Measurements from ENCODE around the gene ATAD2B.

The ATAD2B gene

GRCh38 chr2:23839919-23840578 lies 86.9 kb downstream of the ATAD2B start:
- no peak overlapping the region for H2BK120ac ChIP-seq (ENCODE audit: low read depth, low read length)

GRCh38 chr2:23838996-23839395 lies 87.9 kb downstream of the ATAD2B start:
- no peak for DNase-seq (ENCODE audit: low spot score)
- Histone ChIP-seq H3K27ac (replicated peaks; ENCODE audit: low read length) (no peak overlapping the region), H2BK15ac (ENCODE audit: low read length) (no peak overlapping the region), H3K4me3 (ENCODE audit: low read length in 2 of 2) (no peak overlapping the region), H3K4ac (ENCODE audit: low read length) (no peak overlapping the region), H3K79me1 (ENCODE audit: low read depth, low read length) (peaks cover 6% of the 10 kb centered on the region), H3K4me1 (ENCODE audit: control insufficient read depth in 2 of 2, insufficient read depth in 1 of 2, low read depth in 1 of 2, low read length in 2 of 2) (no peaks in the 10 kb centered on the region), H2BK120ac (ENCODE audit: low read depth, low read length) (no peak overlapping the region), H2AK5ac (ENCODE audit: low read depth, low read length) (no peak overlapping the region), H2BK5ac (ENCODE audit: low read length) (no peak overlapping the region), H3K9me3 (replicated peaks in 1 of 2; ENCODE audit: control insufficient read depth in 2 of 2, insufficient read depth in 1 of 2, low read depth in 1 of 2, low read length in 2 of 2) (peaks cover 11 to 46% of the 10 kb centered on the region in 2 donors), H3K23ac (ENCODE audit: low read depth, low read length, poor library complexity) (no peak overlapping the region), H3K14ac (ENCODE audit: low read length) (no peak overlapping the region), H2BK12ac (ENCODE audit: low read length) (no peak overlapping the region), H3K36me3 (replicated peaks in 1 of 2; ENCODE audit: control insufficient read depth in 2 of 2, insufficient read depth in 2 of 2, low read length in 2 of 2) (peaks cover 11 to 31% of the 10 kb centered on the region in 2 donors), H3K4me2 (ENCODE audit: insufficient read depth, low read length, poor library complexity, severe bottlenecking) (no peak overlapping the region), H3K9ac (ENCODE audit: low read depth, low read length, poor library complexity) (no peak overlapping the region), H4K8ac (ENCODE audit: low read depth, low read length) (no peak overlapping the region), H3K18ac (ENCODE audit: low read length) (no peak overlapping the region), H2AFZ (ENCODE audit: low read length) (no peak overlapping the region), H4K91ac (ENCODE audit: low read depth, low read length, poor library complexity) (no peak overlapping the region), H3K27me3 (ENCODE audit: control insufficient read depth in 3 of 3, insufficient read depth in 3 of 3, low read depth in 1 of 3, low read length in 3 of 3) (no peaks in the 10 kb centered on the region)
- no CpG with 5 or more reads among the region's 1 CpG for WGBS, 2 donors (ENCODE audit: extremely low coverage in 2 of 2, insufficient read length in 2 of 2, insufficient replicate concordance in 1 of 2)

More at GRCh38 chr2:23839919-23840578, 86.9 kb downstream of the ATAD2B start:
- H2AFZ ChIP-seq (ENCODE audit: low read length): no peak overlapping the region
- no peak overlapping the region for H3K4ac ChIP-seq (ENCODE audit: low read length)
- no peak overlapping the region for H2BK12ac ChIP-seq (ENCODE audit: low read length)
- no peak overlapping the region for H3K4me2 ChIP-seq (ENCODE audit: insufficient read depth, low read length, poor library complexity, severe bottlenecking)
- H3K4me1 ChIP-seq (ENCODE audit: control insufficient read depth in 2 of 2, insufficient read depth in 1 of 2, low read depth in 1 of 2, low read length in 2 of 2): no peaks in the 10 kb centered on the region
- no peak overlapping the region for H4K91ac ChIP-seq (ENCODE audit: low read depth, low read length, poor library complexity)
- H3K14ac ChIP-seq (ENCODE audit: low read length): no peak overlapping the region
- no CpG with 5 or more reads among the region's 3 CpGs for whole genome bisulfite sequencing, 2 donors (ENCODE audit: extremely low coverage in 2 of 2, insufficient read length in 2 of 2, insufficient replicate concordance in 1 of 2)
- no peak overlapping the region for H2BK5ac ChIP-seq (ENCODE audit: low read length)
- peaks cover 11 to 52% of the 10 kb centered on the region in 2 donors for H3K9me3 ChIP-seq (replicated peaks in 1 of 2; ENCODE audit: control insufficient read depth in 2 of 2, insufficient read depth in 1 of 2, low read depth in 1 of 2, low read length in 2 of 2)
- H2AK5ac ChIP-seq (ENCODE audit: low read depth, low read length): no peak overlapping the region
- peaks cover 6% of the 10 kb centered on the region for H3K79me1 ChIP-seq (ENCODE audit: low read depth, low read length)
- peaks cover 11 to 31% of the 10 kb centered on the region in 2 donors for H3K36me3 ChIP-seq (replicated peaks in 1 of 2; ENCODE audit: control insufficient read depth in 2 of 2, insufficient read depth in 2 of 2, low read length in 2 of 2)
- no peak overlapping the region for H3K9ac ChIP-seq (ENCODE audit: low read depth, low read length, poor library complexity)
- no peak overlapping the region for H3K27ac ChIP-seq (replicated peaks; ENCODE audit: low read length)
- no peaks in the 10 kb centered on the region for H3K27me3 ChIP-seq (ENCODE audit: control insufficient read depth in 3 of 3, insufficient read depth in 3 of 3, low read depth in 1 of 3, low read length in 3 of 3)
- H3K18ac ChIP-seq (ENCODE audit: low read length): no peak overlapping the region
- no peak overlapping the region for H2BK15ac ChIP-seq (ENCODE audit: low read length)
- no peak for DNase-seq (ENCODE audit: low spot score)
- no peak overlapping the region for H3K23ac ChIP-seq (ENCODE audit: low read depth, low read length, poor library complexity)
- no peak overlapping the region for H4K8ac ChIP-seq (ENCODE audit: low read depth, low read length)
- no peak overlapping the region for H3K4me3 ChIP-seq (ENCODE audit: low read length in 2 of 2)

- no peak overlapping the region for H2BK15ac ChIP-seq (ENCODE audit: low read length)
- peaks cover 6% of the 10 kb centered on the region for H3K79me1 ChIP-seq (ENCODE audit: low read depth, low read length)
- no peak for DNase-seq (ENCODE audit: low spot score)
- peaks cover 11 to 34% of the 10 kb centered on the region in 2 donors for H3K36me3 ChIP-seq (replicated peaks in 1 of 2; ENCODE audit: control insufficient read depth in 2 of 2, insufficient read depth in 2 of 2, low read length in 2 of 2)
- no peak overlapping the region for H3K27ac ChIP-seq (replicated peaks; ENCODE audit: low read length)
- H3K23ac ChIP-seq (ENCODE audit: low read depth, low read length, poor library complexity): no peak overlapping the region
- no peak overlapping the region for H4K8ac ChIP-seq (ENCODE audit: low read depth, low read length)
- no peaks in the 10 kb centered on the region for H3K4me1 ChIP-seq (ENCODE audit: control insufficient read depth in 2 of 2, insufficient read depth in 1 of 2, low read depth in 1 of 2, low read length in 2 of 2)
- H3K9ac ChIP-seq (ENCODE audit: low read depth, low read length, poor library complexity): no peak overlapping the region
- H3K18ac ChIP-seq (ENCODE audit: low read length): no peak overlapping the region
- no peak overlapping the region for H3K4me3 ChIP-seq (ENCODE audit: low read length in 2 of 2)
- WGBS, 2 donors (ENCODE audit: extremely low coverage in 2 of 2, insufficient read length in 2 of 2, insufficient replicate concordance in 1 of 2): no CpG with 5 or more reads among the region's 1 CpG
- no peak overlapping the region for H3K4me2 ChIP-seq (ENCODE audit: insufficient read depth, low read length, poor library complexity, severe bottlenecking)
- no peak overlapping the region for H2AK5ac ChIP-seq (ENCODE audit: low read depth, low read length)
- no peak overlapping the region for H2AFZ ChIP-seq (ENCODE audit: low read length)
- no peak overlapping the region for H3K4ac ChIP-seq (ENCODE audit: low read length)
- H2BK5ac ChIP-seq (ENCODE audit: low read length): no peak overlapping the region
- H4K91ac ChIP-seq (ENCODE audit: low read depth, low read length, poor library complexity): no peak overlapping the region
- no peak overlapping the region for H2BK12ac ChIP-seq (ENCODE audit: low read length)
- no peak overlapping the region for H2BK120ac ChIP-seq (ENCODE audit: low read depth, low read length)
- no peaks in the 10 kb centered on the region for H3K27me3 ChIP-seq (ENCODE audit: control insufficient read depth in 3 of 3, insufficient read depth in 3 of 3, low read depth in 1 of 3, low read length in 3 of 3)
- H3K14ac ChIP-seq (ENCODE audit: low read length): no peak overlapping the region
- H3K9me3 ChIP-seq (replicated peaks in 1 of 2; ENCODE audit: control insufficient read depth in 2 of 2, insufficient read depth in 1 of 2, low read depth in 1 of 2, low read length in 2 of 2): peaks cover 11 to 46% of the 10 kb centered on the region in 2 donors
Observed at GRCh38 chr2:23838581-23838980, 88.3 kb downstream of the ATAD2B start.

GRCh38 chr2:23837871-23838270 lies 89.1 kb downstream of the ATAD2B start:
- Histone ChIP-seq H3K23ac (ENCODE audit: low read depth, low read length, poor library complexity) (no peak overlapping the region), H3K9ac (ENCODE audit: low read depth, low read length, poor library complexity) (no peak overlapping the region), H3K18ac (ENCODE audit: low read length) (no peak overlapping the region), H3K79me1 (ENCODE audit: low read depth, low read length) (peaks cover 6% of the 10 kb centered on the region), H2BK120ac (ENCODE audit: low read depth, low read length) (no peak overlapping the region), H3K4me2 (ENCODE audit: insufficient read depth, low read length, poor library complexity, severe bottlenecking) (no peak overlapping the region), H2AK5ac (ENCODE audit: low read depth, low read length) (no peak overlapping the region), H3K9me3 (replicated peaks in 1 of 2; ENCODE audit: control insufficient read depth in 2 of 2, insufficient read depth in 1 of 2, low read depth in 1 of 2, low read length in 2 of 2) (peaks cover 11 to 46% of the 10 kb centered on the region in 2 donors), H2BK12ac (ENCODE audit: low read length) (no peak overlapping the region), H3K27ac (replicated peaks; ENCODE audit: low read length) (no peak overlapping the region), H3K4me3 (ENCODE audit: low read length in 2 of 2) (no peak overlapping the region), H4K8ac (ENCODE audit: low read depth, low read length) (no peak overlapping the region), H2AFZ (ENCODE audit: low read length) (no peak overlapping the region), H3K36me3 (replicated peaks in 1 of 2; ENCODE audit: control insufficient read depth in 2 of 2, insufficient read depth in 2 of 2, low read length in 2 of 2) (peaks cover 11 to 40% of the 10 kb centered on the region in 2 donors), H4K91ac (ENCODE audit: low read depth, low read length, poor library complexity) (no peak overlapping the region), H3K27me3 (ENCODE audit: control insufficient read depth in 3 of 3, insufficient read depth in 3 of 3, low read depth in 1 of 3, low read length in 3 of 3) (no peaks in the 10 kb centered on the region), H3K4ac (ENCODE audit: low read length) (no peak overlapping the region), H3K14ac (ENCODE audit: low read length) (no peak overlapping the region), H2BK5ac (ENCODE audit: low read length) (no peak overlapping the region), H2BK15ac (ENCODE audit: low read length) (no peak overlapping the region), H3K4me1 (ENCODE audit: control insufficient read depth in 2 of 2, insufficient read depth in 1 of 2, low read depth in 1 of 2, low read length in 2 of 2) (no peaks in the 10 kb centered on the region)
- no CpG with 5 or more reads among the region's 1 CpG for WGBS, 2 donors (ENCODE audit: extremely low coverage in 2 of 2, insufficient read length in 2 of 2, insufficient replicate concordance in 1 of 2)
- no peak for DNase-seq (ENCODE audit: low spot score)

Measured in neuronal stem cell (in vitro differentiated cells).